ENCODE results near the gene TIMM17B. TPM values are rescaled to one million over a fixed set of nuclear protein-coding genes. Genes with fewer than 3 reads are reported as not detected.
A peak's percentile ranks its signal among the peaks of the same experiment; 100 is the strongest.

TIMM17B gene
- total RNA-seq, 1 donor from 2014 or later, result 58.2 TPM

DNA sequence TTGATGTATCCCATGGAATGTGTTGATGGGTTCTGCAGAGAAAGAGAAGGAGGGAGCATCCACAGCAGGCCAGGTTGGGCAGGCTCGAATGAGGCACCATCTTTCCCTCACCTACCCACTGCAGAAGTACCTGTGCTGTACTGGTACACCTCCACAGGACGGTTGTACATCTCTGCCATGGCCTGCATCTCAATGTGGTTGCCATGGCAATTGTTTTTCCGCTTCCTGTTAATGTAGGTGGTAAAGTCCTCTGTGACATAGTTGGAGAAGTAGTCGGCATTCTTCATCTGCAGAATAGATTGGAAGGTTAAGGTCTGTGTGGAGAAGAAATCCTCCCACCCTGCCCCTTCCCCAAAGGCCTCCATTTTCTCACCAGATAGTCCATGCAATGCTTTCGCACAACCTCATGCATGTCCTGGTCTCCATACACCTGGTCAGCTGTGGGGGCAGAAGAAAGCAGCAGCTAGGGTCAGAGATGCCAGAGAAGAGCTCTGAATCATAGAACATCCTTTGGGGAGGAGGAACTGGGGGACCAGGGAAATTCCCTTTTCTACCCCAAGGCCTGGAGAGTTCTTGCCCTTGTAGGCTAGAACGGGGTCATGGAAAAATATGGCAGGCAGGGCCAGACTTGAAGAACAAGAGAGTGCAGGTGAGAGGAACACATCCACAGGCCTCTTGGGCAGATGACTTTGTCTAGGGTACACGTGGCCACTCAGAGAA lies 37.2 kb upstream of the TIMM17B start:
- FAIRE-seq, result peak; percentile 72
- Histone ChIP-seq H3K4me2 (ENCODE audit: low read length) (no peak overlapping the region), H3K79me2 (ENCODE audit: insufficient read depth, low read length) (peaks cover 21% of the 10 kb centered on the region), H2AFZ (ENCODE audit: low read depth, low read length) (no peak overlapping the region), H3K9me3 (ENCODE audit: insufficient read depth, low read depth, low read length) (no peaks in the 10 kb centered on the region), H3K27me3 (ENCODE audit: insufficient read depth, low read length) (no peaks in the 10 kb centered on the region), H3K4me1 (ENCODE audit: insufficient read depth, low read length) (peaks cover 12% of the 10 kb centered on the region), H3K9ac (ENCODE audit: low read length) (no peak overlapping the region), H3K4me3 (ENCODE audit: insufficient read depth, low read depth, low read length) (no peak overlapping the region), H3K27ac (ENCODE audit: low read depth, low read length) (no peak overlapping the region), H4K20me1 (ENCODE audit: insufficient read depth, low read length) (peaks cover 39% of the 10 kb centered on the region), H3K36me3 (ENCODE audit: insufficient read depth, low read length) (peaks cover 10% of the 10 kb centered on the region)
- Mint-ChIP-seq H3K4me3 (ENCODE audit: unreplicated experiment) (no peak overlapping the region), H3K36me3 (ENCODE audit: low read depth, unreplicated experiment) (no peaks in the 10 kb centered on the region), H3K27me3 (ENCODE audit: low read depth, unreplicated experiment) (no peaks in the 10 kb centered on the region), H3K4me1 (ENCODE audit: low read depth, unreplicated experiment) (peaks cover 4% of the 10 kb centered on the region), H3K27ac (ENCODE audit: unreplicated experiment) (no peak overlapping the region), H3K9me3 (ENCODE audit: unreplicated experiment) (no peaks in the 10 kb centered on the region)
- TF ChIP-seq CTCF (IDR thresholded peaks at IDR 0.05; ENCODE audit: insufficient read depth, low read depth, low read length), result no peak
- TF ChIP-seq EZH2 (IDR thresholded peaks at IDR 0.05; ENCODE audit: insufficient read depth, low read length), result no peak
- DNase-seq (ENCODE audit: low read depth), result no peak

GRCh38 chrX:48933757-48934156 lies 36.2 kb upstream of the TIMM17B start:
- Histone ChIP-seq H3K9ac (ENCODE audit: low read length) (no peak overlapping the region), H3K4me3 (ENCODE audit: insufficient read depth, low read depth, low read length) (no peak overlapping the region), H2AFZ (ENCODE audit: low read depth, low read length) (no peak overlapping the region), H4K20me1 (ENCODE audit: insufficient read depth, low read length) (peaks cover 29% of the 10 kb centered on the region), H3K36me3 (ENCODE audit: insufficient read depth, low read length) (peaks cover 10% of the 10 kb centered on the region), H3K9me3 (ENCODE audit: insufficient read depth, low read depth, low read length) (no peaks in the 10 kb centered on the region), H3K79me2 (ENCODE audit: insufficient read depth, low read length) (peaks cover 11% of the 10 kb centered on the region), H3K27me3 (ENCODE audit: insufficient read depth, low read length) (no peaks in the 10 kb centered on the region), H3K27ac (ENCODE audit: low read depth, low read length) (no peak overlapping the region), H3K4me1 (ENCODE audit: insufficient read depth, low read length) (peaks cover 12% of the 10 kb centered on the region), H3K4me2 (ENCODE audit: low read length) (no peak overlapping the region)
- TF ChIP-seq CTCF (IDR thresholded peaks at IDR 0.05; ENCODE audit: insufficient read depth, low read depth, low read length) (no peak), EZH2 (IDR thresholded peaks at IDR 0.05; ENCODE audit: insufficient read depth, low read length) (no peak)
- DNase-seq (ENCODE audit: low read depth) (no peak), FAIRE-seq (no peak)
- Mint-ChIP-seq H3K4me1 (ENCODE audit: low read depth, unreplicated experiment) (peaks cover 4% of the 10 kb centered on the region), H3K27me3 (ENCODE audit: low read depth, unreplicated experiment) (no peaks in the 10 kb centered on the region), H3K9me3 (ENCODE audit: unreplicated experiment) (no peaks in the 10 kb centered on the region), H3K4me3 (ENCODE audit: unreplicated experiment) (no peak overlapping the region), H3K36me3 (ENCODE audit: low read depth, unreplicated experiment) (no peaks in the 10 kb centered on the region), H3K27ac (ENCODE audit: unreplicated experiment) (no peak overlapping the region)

GRCh38 chrX:48927736-48928382 lies 30.3 kb upstream of the TIMM17B start:
- Histone ChIP-seq H2AFZ (ENCODE audit: low read depth, low read length) (no peak overlapping the region), H3K4me3 (ENCODE audit: insufficient read depth, low read depth, low read length) (no peak overlapping the region), H3K4me2 (ENCODE audit: low read length) (no peak overlapping the region), H3K9me3 (ENCODE audit: insufficient read depth, low read depth, low read length) (no peaks in the 10 kb centered on the region), H3K36me3 (ENCODE audit: insufficient read depth, low read length) (peaks cover 6% of the 10 kb centered on the region), H3K4me1 (ENCODE audit: insufficient read depth, low read length) (no peaks in the 10 kb centered on the region), H4K20me1 (ENCODE audit: insufficient read depth, low read length) (peaks cover 8% of the 10 kb centered on the region), H3K27ac (ENCODE audit: low read depth, low read length) (no peak overlapping the region), H3K27me3 (ENCODE audit: insufficient read depth, low read length) (no peaks in the 10 kb centered on the region), H3K9ac (ENCODE audit: low read length) (no peak overlapping the region), H3K79me2 (ENCODE audit: insufficient read depth, low read length) (peaks cover 4% of the 10 kb centered on the region)
- no peak for DNase-seq (ENCODE audit: low read depth)
- Mint-ChIP-seq H3K36me3 (ENCODE audit: low read depth, unreplicated experiment) (peaks cover 8% of the 10 kb centered on the region), H3K4me1 (ENCODE audit: low read depth, unreplicated experiment) (peaks cover 5% of the 10 kb centered on the region), H3K4me3 (ENCODE audit: unreplicated experiment) (no peak overlapping the region), H3K9me3 (ENCODE audit: unreplicated experiment) (no peaks in the 10 kb centered on the region), H3K27me3 (ENCODE audit: low read depth, unreplicated experiment) (no peaks in the 10 kb centered on the region), H3K27ac (ENCODE audit: unreplicated experiment) (no peak overlapping the region)
- TF ChIP-seq EZH2 (IDR thresholded peaks at IDR 0.05; ENCODE audit: insufficient read depth, low read length) (no peak), CTCF (IDR thresholded peaks at IDR 0.05; ENCODE audit: insufficient read depth, low read depth, low read length) (no peak)
- FAIRE-seq, result peak; percentile 82
